Progenitor cell of endocrine pancreas (in vitro differentiated cells): Measurements from ENCODE around the gene PGD. TPM values are rescaled to one million over a fixed set of nuclear protein-coding genes. Genes with fewer than 3 reads are reported as not detected.

Experiments used
- DNase-seq: peaks from one replicate; pipeline ENCODE4 v3.0.0; 2021; ENCODE audit warnings: low spot score; ENCODE audit not compliant: unreplicated experiment
- H3K27ac Mint-ChIP-seq: 2 replicates; pipeline ENCODE4 v1.8.0; 2021; ENCODE audit warnings: mild to moderate bottlenecking, moderate library complexity, mixed read lengths
- H3K27me3 Mint-ChIP-seq: 2 replicates; pipeline ENCODE4 v1.8.0; 2021; ENCODE audit warnings: mixed read lengths
- H3K36me3 Mint-ChIP-seq: 2 replicates; pipeline ENCODE4 v1.8.0; 2022; ENCODE audit warnings: mixed read lengths; ENCODE audit not compliant: insufficient read depth
- H3K4me1 Mint-ChIP-seq: 2 replicates; pipeline ENCODE4 v1.8.0; 2021; ENCODE audit warnings: low read depth, mixed read lengths
- H3K4me3 Mint-ChIP-seq: 2 replicates; pipeline ENCODE4 v1.8.0; 2021; ENCODE audit warnings: low read depth, mild to moderate bottlenecking, moderate library complexity, mixed read lengths
- H3K9me3 Mint-ChIP-seq: 2 replicates; pipeline ENCODE4 v1.8.0; 2021; ENCODE audit warnings: low read depth, mixed read lengths
- CTCF ChIP-seq: fragments of 200-600 bp; sonication (generic); IDR thresholded peaks from one replicate; pipeline ENCODE4 v1.5.0; 2021; ENCODE audit warnings: antibody characterized with exemption, mild to moderate bottlenecking; ENCODE audit not compliant: unreplicated experiment
- total RNA-seq: library from RNA; stranded (reverse); gene quantifications from 2 replicates; pipeline ENCODE4 v1.2.1, GENCODE V29; 2021

PGD gene
- total RNA-seq, 1 donor from 2014 or later, result 263 TPM

- no peaks in the 10 kb centered on the region for H3K9me3 Mint-ChIP-seq
- H3K27me3 Mint-ChIP-seq, result no peaks in the 10 kb centered on the region
- peaks cover 1% of the 10 kb centered on the region for H3K36me3 Mint-ChIP-seq
- H3K4me3 Mint-ChIP-seq, result no peak overlapping the region
- TF ChIP-seq CTCF, result no peak
- H3K4me1 Mint-ChIP-seq, result peaks cover 4% of the 10 kb centered on the region
- H3K27ac Mint-ChIP-seq, result no peak overlapping the region
- no peak for DNase-seq
Measured at GRCh38 chr1:10438677-10439163, 39.9 kb downstream of the PGD start.

GRCh38 chr1:10440305-10440704, 41.4 kb downstream of the PGD start:
- no peak for TF ChIP-seq CTCF
- no peak for DNase-seq
- Mint-ChIP-seq H3K27me3 (no peaks in the 10 kb centered on the region), H3K4me1 (peaks cover 4% of the 10 kb centered on the region), H3K9me3 (no peaks in the 10 kb centered on the region), H3K27ac (no peak overlapping the region), H3K4me3 (no peak overlapping the region), H3K36me3 (peaks cover 3% of the 10 kb centered on the region)

- no peak for DNase-seq
- TF ChIP-seq CTCF, result no peak
- Mint-ChIP-seq H3K4me3 (no peak overlapping the region), H3K9me3 (no peaks in the 10 kb centered on the region), H3K36me3 (peaks cover 3% of the 10 kb centered on the region), H3K4me1 (peaks cover 4% of the 10 kb centered on the region), H3K27ac (no peak overlapping the region), H3K27me3 (no peaks in the 10 kb centered on the region)
Measured at GRCh38 chr1:10440794-10441193, 41.9 kb downstream of the PGD start.

GRCh38 chr1:10444248-10444647, 45.4 kb downstream of the PGD start:
- no peaks in the 10 kb centered on the region for H3K27me3 Mint-ChIP-seq
- no peaks in the 10 kb centered on the region for H3K4me1 Mint-ChIP-seq
- H3K9me3 Mint-ChIP-seq, result no peaks in the 10 kb centered on the region
- DNase-seq, result no peak
- H3K4me3 Mint-ChIP-seq, result no peak overlapping the region
- TF ChIP-seq CTCF, result no peak
- H3K36me3 Mint-ChIP-seq, result peaks cover 8% of the 10 kb centered on the region
- H3K27ac Mint-ChIP-seq, result no peak overlapping the region

- Mint-ChIP-seq H3K27me3 (no peaks in the 10 kb centered on the region), H3K9me3 (no peaks in the 10 kb centered on the region), H3K4me3 (no peak overlapping the region), H3K4me1 (no peaks in the 10 kb centered on the region), H3K27ac (no peak overlapping the region), H3K36me3 (peaks cover 8% of the 10 kb centered on the region)
- no peak for TF ChIP-seq CTCF
- no peak for DNase-seq
Measured at GRCh38 chr1:10444795-10445397, 46.0 kb downstream of the PGD start.
